Measurements from ENCODE around the gene CX3CR1. TPM values are rescaled to one million over a fixed set of nuclear protein-coding genes. Genes with fewer than 3 reads are reported as not detected.

CX3CR1 gene
- polyA plus RNA-seq, 1 donor from 2014 or later, result not detected

- Histone ChIP-seq H3K9me3 (ENCODE audit: low read length) (no peaks in the 10 kb centered on the region), H4K20me1 (ENCODE audit: insufficient read depth) (no peaks in the 10 kb centered on the region), H3K27ac (ENCODE audit: low read length) (no peak overlapping the region), H3K4me2 (ENCODE audit: low read length) (no peak overlapping the region), H3K27me3 (ENCODE audit: insufficient read depth, low read depth, low read length) (no peaks in the 10 kb centered on the region), H3K79me2 (replicated peaks; ENCODE audit: insufficient read depth, low read length) (no peaks in the 10 kb centered on the region), H3K4me3 (ENCODE audit: low read length) (no peak overlapping the region), H3K9ac (ENCODE audit: low read length) (no peak overlapping the region), H3F3A (ENCODE audit: insufficient read depth, low read length, poor library complexity, severe bottlenecking) (no peaks in the 10 kb centered on the region), H3K36me3 (ENCODE audit: insufficient read depth, low read length) (no peaks in the 10 kb centered on the region), H2AFZ (ENCODE audit: low read depth, low read length) (no peak overlapping the region), H3K9me2 (ENCODE audit: insufficient read depth, low read length) (no peaks in the 10 kb centered on the region)
- TF ChIP-seq SMC3 (conservative IDR thresholded peaks at IDR 0.05; ENCODE audit: poor library complexity) (no peak), EZH2 (IDR thresholded peaks at IDR 0.05; ENCODE audit: borderline replicate concordance, insufficient read depth, low read length, poor library complexity, severe bottlenecking) (no peak), EP300 (conservative IDR thresholded peaks at IDR 0.05; ENCODE audit: poor library complexity, severe bottlenecking) (no peak), TAF1 (IDR thresholded peaks at IDR 0.05; ENCODE audit: low read depth) (no peak), REST (IDR thresholded peaks at IDR 0.05; ENCODE audit: borderline replicate concordance) (no peak), RAD21 (conservative IDR thresholded peaks at IDR 0.05) (no peak), CTCF (IDR thresholded peaks at IDR 0.05; ENCODE audit: poor library complexity, severe bottlenecking) (no peak), POLR2AphosphoS5 (IDR thresholded peaks at IDR 0.05) (no peak), MXI1 (conservative IDR thresholded peaks at IDR 0.05; ENCODE audit: poor library complexity, severe bottlenecking) (no peak)
Observed at GRCh38 chr3:39221141-39221530, 58.7 kb downstream of the CX3CR1 start.

DNA sequence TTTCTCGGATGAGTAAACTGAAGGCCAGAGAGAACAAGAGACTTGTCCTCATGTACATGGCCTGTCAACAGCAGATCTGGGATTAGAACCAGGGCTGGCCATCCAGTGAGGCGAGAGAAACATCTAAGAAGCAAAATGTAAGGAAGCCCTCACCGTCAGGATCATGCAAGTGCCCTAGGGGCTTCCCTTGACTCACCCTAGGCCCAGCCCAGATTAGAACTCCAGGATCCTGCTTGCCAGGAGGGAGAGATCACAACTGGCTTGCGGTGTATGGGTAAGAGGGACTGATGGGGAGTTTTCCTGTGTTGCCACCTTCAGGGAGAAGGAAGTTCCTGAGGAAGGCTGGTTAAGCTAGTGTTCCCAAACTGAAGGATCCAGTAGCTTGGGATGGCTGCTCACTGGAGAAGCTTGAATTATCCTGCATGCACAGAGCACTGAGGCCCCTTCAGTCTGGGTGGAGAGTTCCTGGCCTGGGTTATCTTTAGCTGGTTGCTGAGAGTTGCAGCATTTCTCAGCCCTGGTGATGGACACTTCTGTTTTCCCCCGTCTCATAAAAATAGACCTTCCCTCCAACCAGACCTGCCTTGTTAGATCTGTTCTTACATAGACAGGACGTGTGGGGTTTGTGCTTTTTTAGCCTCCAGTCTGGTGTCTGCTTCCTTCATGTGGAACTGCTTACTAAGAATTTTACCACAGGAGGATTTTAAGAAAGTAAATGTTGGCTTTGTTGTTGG lies 59.3 kb downstream of the CX3CR1 start:
- H3K79me2 ChIP-seq (replicated peaks; ENCODE audit: insufficient read depth, low read length), result no peaks in the 10 kb centered on the region
- H3K4me3 ChIP-seq (ENCODE audit: low read length), result no peak overlapping the region
- no peaks in the 10 kb centered on the region for H3K9me2 ChIP-seq (ENCODE audit: insufficient read depth, low read length)
- H3F3A ChIP-seq (ENCODE audit: insufficient read depth, low read length, poor library complexity, severe bottlenecking), result no peaks in the 10 kb centered on the region
- H3K9me3 ChIP-seq (ENCODE audit: low read length), result no peaks in the 10 kb centered on the region
- H3K9ac ChIP-seq (ENCODE audit: low read length), result no peak overlapping the region
- H3K27ac ChIP-seq (ENCODE audit: low read length), result no peak overlapping the region
- H3K36me3 ChIP-seq (ENCODE audit: insufficient read depth, low read length), result no peaks in the 10 kb centered on the region
- H4K20me1 ChIP-seq (ENCODE audit: insufficient read depth), result no peaks in the 10 kb centered on the region
- no peaks in the 10 kb centered on the region for H3K27me3 ChIP-seq (ENCODE audit: insufficient read depth, low read depth, low read length)
- no peak overlapping the region for H3K4me2 ChIP-seq (ENCODE audit: low read length)
- TF ChIP-seq EP300 (conservative IDR thresholded peaks at IDR 0.05; ENCODE audit: poor library complexity, severe bottlenecking), result no peak
- TF ChIP-seq REST (IDR thresholded peaks at IDR 0.05; ENCODE audit: borderline replicate concordance), result no peak
- TF ChIP-seq SMC3 (conservative IDR thresholded peaks at IDR 0.05; ENCODE audit: poor library complexity), result no peak
- TF ChIP-seq MXI1 (conservative IDR thresholded peaks at IDR 0.05; ENCODE audit: poor library complexity, severe bottlenecking), result no peak
- TF ChIP-seq RAD21 (conservative IDR thresholded peaks at IDR 0.05), result no peak
- no peak for TF ChIP-seq CTCF (IDR thresholded peaks at IDR 0.05; ENCODE audit: poor library complexity, severe bottlenecking)
- no peak overlapping the region for H2AFZ ChIP-seq (ENCODE audit: low read depth, low read length)

Data from neural cell (in vitro differentiated cells).